K562 (cell line): ENCODE data around the gene RAD51D. TPM values are rescaled to one million over a fixed set of nuclear protein-coding genes. Genes with fewer than 3 reads are reported as not detected.

Experiments
- ARID1B ChIP-seq: fragments of 450-650 bp; IDR thresholded peaks from 2 replicates; pipeline ENCODE4 v1.6.1; 2016; ENCODE audit warnings: antibody characterized with exemption, mild to moderate bottlenecking, inconsistent platforms
- BDP1 ChIP-seq: IDR thresholded peaks from 3 replicates; pipeline ENCODE4 v1.6.1; 2011; ENCODE audit not compliant: insufficient read length, insufficient read depth
- CREBBP ChIP-seq: IDR thresholded peaks from one replicate; pipeline ENCODE4 v1.6.1; 2012; ENCODE audit warnings: low read depth, mild to moderate bottlenecking, control low read depth, inconsistent platforms, low read length
- DIDO1 ChIP-seq: fragments of 450-650 bp; IDR thresholded peaks from 2 replicates; pipeline ENCODE4 v1.6.1; 2016; ENCODE audit warnings: low read depth, missing biosample characterization, missing genetic modification characterization
- GTF2A2 ChIP-seq: IDR thresholded peaks from 2 replicates; pipeline ENCODE4 v1.6.1; 2016; ENCODE audit warnings: mild to moderate bottlenecking, missing genetic modification characterization, missing compliant biosample characterization
- HNRNPH1 ChIP-seq: fragments of 200-400 bp; formaldehyde crosslinking; optimal IDR thresholded peaks from 2 replicates; pipeline ENCODE3; 2017; ENCODE audit warnings: low read depth, mild to moderate bottlenecking, low read length, moderate library complexity
- HNRNPL ChIP-seq: fragments of 200-400 bp; formaldehyde crosslinking; IDR thresholded peaks from 2 replicates; pipeline ENCODE4 v1.6.1; 2017; ENCODE audit warnings: low read depth, mild to moderate bottlenecking, low read length
- MAFK ChIP-seq: IDR thresholded peaks from 2 replicates; pipeline ENCODE4 v1.6.1; 2011; ENCODE audit warnings: low read length, improper control_type of control experiment
- MEF2A ChIP-seq: IDR thresholded peaks from 2 replicates; pipeline ENCODE4 v1.6.1; 2011; ENCODE audit warnings: low read depth, mild to moderate bottlenecking, low read length, moderate library complexity; ENCODE audit not compliant: control insufficient read depth
- NCOA4 ChIP-seq: fragments of 450-650 bp; IDR thresholded peaks from 2 replicates; pipeline ENCODE4 v1.6.1; 2018; ENCODE audit warnings: mild to moderate bottlenecking; ENCODE audit not compliant: partially characterized antibody
- NFATC3 ChIP-seq: fragments of 450-650 bp; IDR thresholded peaks from 2 replicates; pipeline ENCODE4 v1.6.1; 2017; ENCODE audit warnings: mild to moderate bottlenecking
- NFIC ChIP-seq: fragments of 450-650 bp; IDR thresholded peaks from 2 replicates; pipeline ENCODE4 v1.6.1; 2017; ENCODE audit warnings: mild to moderate bottlenecking, inconsistent platforms
- POLR3A ChIP-seq: IDR thresholded peaks from 2 replicates; pipeline ENCODE4 v1.6.1; 2011; ENCODE audit warnings: borderline replicate concordance, mild to moderate bottlenecking, moderate library complexity; ENCODE audit not compliant: insufficient read length, insufficient read depth; ENCODE audit errors: extremely low read depth
- RCOR1 ChIP-seq, 2 experiments: IDR thresholded peaks; 2 replicates each; pipeline ENCODE4 v1.6.1; 2012; ENCODE audit warnings: low read depth in 2 of 2, low read length in 2 of 2, borderline replicate concordance in 1 of 2, improper control_type of control experiment in 1 of 2
- RFX7 ChIP-seq: fragments of 250-450 bp; sonication (Bioruptor Pico); IDR thresholded peaks from 2 replicates; pipeline ENCODE4 v1.5.1; 2021; ENCODE audit warnings: mild to moderate bottlenecking
- SMARCB1 ChIP-seq: IDR thresholded peaks from 2 replicates; pipeline ENCODE4 v1.6.1; 2011; ENCODE audit warnings: improper control_type of control experiment, low read depth; ENCODE audit not compliant: insufficient read length
- ZNF408 ChIP-seq: fragments of 250-450 bp; sonication (Bioruptor Pico); IDR thresholded peaks from 2 replicates; pipeline ENCODE4 v1.4.0; 2020; ENCODE audit warnings: low read depth, mild to moderate bottlenecking, moderate library complexity
- ZNF75A ChIP-seq: fragments of 450-650 bp; formaldehyde crosslinking; IDR thresholded peaks from 2 replicates; pipeline ENCODE4 v1.4.0; 2020; ENCODE audit warnings: mild to moderate bottlenecking
- polyA plus RNA-seq, 8 experiments: library from polyadenylated mRNA; depleted of rRNA in 4 of 8; stranded (reverse) in 5 of 8; unstranded in 3 of 8; fragments of >200 nt; fragmentation: Nextera tagmentation in 2 of 8; fragmentation: Illumina TruSeq in 1 of 8; extraction: Ambion mirVana in 2 of 8; extraction: Trizol in 1 of 8; gene quantifications; 2 replicates each; pipeline versions ENCODE4 v1.2.1 to v1.2.3, GENCODE V29; 2011 to 2014; ENCODE audit warnings: inconsistent platforms in 1 of 8, missing spikeins in 1 of 8
- total RNA-seq, 7 experiments: library from RNA; depleted of rRNA in 6 of 7; stranded (reverse); fragments of >200 nt in 6 of 7; fragmentation: Illumina TruSeq in 2 of 7; extraction: Trizol in 2 of 7; gene quantifications; 2 replicates each; pipeline versions ENCODE4 v1.2.1 to v1.2.3, GENCODE V29; 2011 to 2021; ENCODE audit warnings: low replicate concordance in 1 of 7
- TF ChIP-seq, protein P1 (sequence below): sonication (generic); formaldehyde crosslinking; IDR thresholded peaks from 2 replicates; pipeline ENCODE4 v1.5.0; 2020; ENCODE audit warnings: missing genetic modification reagents
- TF ChIP-seq, protein P2 (sequence below): IDR thresholded peaks from 2 replicates; pipeline ENCODE4 v1.6.1; 2016; ENCODE audit warnings: missing genetic modification characterization, missing compliant biosample characterization
- TF ChIP-seq, protein P3 (sequence below): fragments of 250-450 bp; sonication (Bioruptor Pico); IDR thresholded peaks from 2 replicates; pipeline ENCODE4 v1.9.0; 2021; ENCODE audit warnings: mild to moderate bottlenecking, inconsistent platforms
- TF ChIP-seq, protein P4 (sequence below): fragments of 450-650 bp; IDR thresholded peaks from 2 replicates; pipeline ENCODE4 v1.6.1; 2016; ENCODE audit warnings: mild to moderate bottlenecking

RAD51D gene
- total and polyA plus RNA-seq, 9 of the 15 experiments (the other 6 are each of a cell fraction or from before 2014, with no cell fraction given) = 2.2 to 16.9 (median 8.7) TPM

GRCh38 chr17:35119370-35120165, at the start of gene RAD51D (continued):
- no peak for TF ChIP-seq MEF2A
- no peak for TF ChIP-seq ARID1B
- no peak for TF ChIP-seq SMARCB1
- TF ChIP-seq HNRNPL = no peak
- TF ChIP-seq, protein P1, sequence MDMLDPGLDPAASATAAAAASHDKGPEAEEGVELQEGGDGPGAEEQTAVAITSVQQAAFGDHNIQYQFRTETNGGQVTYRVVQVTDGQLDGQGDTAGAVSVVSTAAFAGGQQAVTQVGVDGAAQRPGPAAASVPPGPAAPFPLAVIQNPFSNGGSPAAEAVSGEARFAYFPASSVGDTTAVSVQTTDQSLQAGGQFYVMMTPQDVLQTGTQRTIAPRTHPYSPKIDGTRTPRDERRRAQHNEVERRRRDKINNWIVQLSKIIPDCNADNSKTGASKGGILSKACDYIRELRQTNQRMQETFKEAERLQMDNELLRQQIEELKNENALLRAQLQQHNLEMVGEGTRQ (CRISPR knock-in tag) = peak; percentile 93
- no peak for TF ChIP-seq CREBBP
- TF ChIP-seq ZNF408 (CRISPR knock-in tag) = no peak
- TF ChIP-seq, protein P2, sequence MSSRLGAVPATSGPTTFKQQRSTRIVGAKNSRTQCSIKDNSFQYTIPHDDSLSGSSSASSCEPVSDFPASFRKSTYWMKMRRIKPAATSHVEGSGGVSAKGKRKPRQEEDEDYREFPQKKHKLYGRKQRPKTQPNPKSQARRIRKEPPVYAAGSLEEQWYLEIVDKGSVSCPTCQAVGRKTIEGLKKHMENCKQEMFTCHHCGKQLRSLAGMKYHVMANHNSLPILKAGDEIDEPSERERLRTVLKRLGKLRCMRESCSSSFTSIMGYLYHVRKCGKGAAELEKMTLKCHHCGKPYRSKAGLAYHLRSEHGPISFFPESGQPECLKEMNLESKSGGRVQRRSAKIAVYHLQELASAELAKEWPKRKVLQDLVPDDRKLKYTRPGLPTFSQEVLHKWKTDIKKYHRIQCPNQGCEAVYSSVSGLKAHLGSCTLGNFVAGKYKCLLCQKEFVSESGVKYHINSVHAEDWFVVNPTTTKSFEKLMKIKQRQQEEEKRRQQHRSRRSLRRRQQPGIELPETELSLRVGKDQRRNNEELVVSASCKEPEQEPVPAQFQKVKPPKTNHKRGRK = no peak
- 0 out of 2 replicates have a peak, but pooled peaks have one; percentile 46 for TF ChIP-seq NFIC
- TF ChIP-seq DIDO1 (tag) = no peak
- TF ChIP-seq, protein P3, sequence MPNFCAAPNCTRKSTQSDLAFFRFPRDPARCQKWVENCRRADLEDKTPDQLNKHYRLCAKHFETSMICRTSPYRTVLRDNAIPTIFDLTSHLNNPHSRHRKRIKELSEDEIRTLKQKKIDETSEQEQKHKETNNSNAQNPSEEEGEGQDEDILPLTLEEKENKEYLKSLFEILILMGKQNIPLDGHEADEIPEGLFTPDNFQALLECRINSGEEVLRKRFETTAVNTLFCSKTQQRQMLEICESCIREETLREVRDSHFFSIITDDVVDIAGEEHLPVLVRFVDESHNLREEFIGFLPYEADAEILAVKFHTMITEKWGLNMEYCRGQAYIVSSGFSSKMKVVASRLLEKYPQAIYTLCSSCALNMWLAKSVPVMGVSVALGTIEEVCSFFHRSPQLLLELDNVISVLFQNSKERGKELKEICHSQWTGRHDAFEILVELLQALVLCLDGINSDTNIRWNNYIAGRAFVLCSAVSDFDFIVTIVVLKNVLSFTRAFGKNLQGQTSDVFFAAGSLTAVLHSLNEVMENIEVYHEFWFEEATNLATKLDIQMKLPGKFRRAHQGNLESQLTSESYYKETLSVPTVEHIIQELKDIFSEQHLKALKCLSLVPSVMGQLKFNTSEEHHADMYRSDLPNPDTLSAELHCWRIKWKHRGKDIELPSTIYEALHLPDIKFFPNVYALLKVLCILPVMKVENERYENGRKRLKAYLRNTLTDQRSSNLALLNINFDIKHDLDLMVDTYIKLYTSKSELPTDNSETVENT (CRISPR knock-in tag) = peak; percentile 59; the same call in 1 of the 2 replicates
- no peak for TF ChIP-seq ZNF75A
- TF ChIP-seq POLR3A = no peak
- TF ChIP-seq HNRNPH1 = no peak
- TF ChIP-seq RCOR1 (IDR thresholded peaks at IDR 0.05; ENCODE audit: borderline replicate concordance in 1 of 2, low read depth in 2 of 2, low read length in 2 of 2) = 0 out of 4 replicates have a peak, but pooled peaks of 1 of the 2 experiments have one; percentile 14
- no peak for TF ChIP-seq GTF2A2
- TF ChIP-seq BDP1 = no peak
- TF ChIP-seq, protein P4, sequence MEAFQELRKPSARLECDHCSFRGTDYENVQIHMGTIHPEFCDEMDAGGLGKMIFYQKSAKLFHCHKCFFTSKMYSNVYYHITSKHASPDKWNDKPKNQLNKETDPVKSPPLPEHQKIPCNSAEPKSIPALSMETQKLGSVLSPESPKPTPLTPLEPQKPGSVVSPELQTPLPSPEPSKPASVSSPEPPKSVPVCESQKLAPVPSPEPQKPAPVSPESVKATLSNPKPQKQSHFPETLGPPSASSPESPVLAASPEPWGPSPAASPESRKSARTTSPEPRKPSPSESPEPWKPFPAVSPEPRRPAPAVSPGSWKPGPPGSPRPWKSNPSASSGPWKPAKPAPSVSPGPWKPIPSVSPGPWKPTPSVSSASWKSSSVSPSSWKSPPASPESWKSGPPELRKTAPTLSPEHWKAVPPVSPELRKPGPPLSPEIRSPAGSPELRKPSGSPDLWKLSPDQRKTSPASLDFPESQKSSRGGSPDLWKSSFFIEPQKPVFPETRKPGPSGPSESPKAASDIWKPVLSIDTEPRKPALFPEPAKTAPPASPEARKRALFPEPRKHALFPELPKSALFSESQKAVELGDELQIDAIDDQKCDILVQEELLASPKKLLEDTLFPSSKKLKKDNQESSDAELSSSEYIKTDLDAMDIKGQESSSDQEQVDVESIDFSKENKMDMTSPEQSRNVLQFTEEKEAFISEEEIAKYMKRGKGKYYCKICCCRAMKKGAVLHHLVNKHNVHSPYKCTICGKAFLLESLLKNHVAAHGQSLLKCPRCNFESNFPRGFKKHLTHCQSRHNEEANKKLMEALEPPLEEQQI = no peak
- TF ChIP-seq MAFK = no peak
- TF ChIP-seq NCOA4 = no peak
- no peak for TF ChIP-seq RFX7 (CRISPR knock-in tag)
- TF ChIP-seq NFATC3 = no peak
